Activated naive CD4-positive, alpha-beta T cell treated with anti-CD3 and anti-CD28 coated beads, Interleukin-2, amount 50 U/mL, for 72 hours (primary cell): Measurements from ENCODE around the gene DCDC2. TPM values are rescaled to one million over a fixed set of nuclear protein-coding genes. Genes with fewer than 3 reads are reported as not detected.
"Not testable (repeated sequence)": the region's sequence is repeated elsewhere in the genome, so short reads cannot be mapped to it uniquely, and the experiment has no call there.

Experiments
- ATAC-seq, 2 donors: fragments of 150-1000 bp; cut with Tn5 transposase; 2 replicates each; pipeline ENCODE4 v1.10.0; 2021; ENCODE audit warnings: mild to moderate bottlenecking in 2 of 2, moderate library complexity in 2 of 2
- DNase-seq, 2 donors: peaks; one replicate each; pipeline ENCODE4 v3.0.0; 2021 to 2022; ENCODE audit warnings: low spot score in 2 of 2
- H3K27ac Mint-ChIP-seq, 2 donors: one replicate each; pipeline ENCODE4 v1.8.0; 2022; ENCODE audit warnings: mild to moderate bottlenecking in 2 of 2, mixed read lengths in 2 of 2
- H3K36me3 Mint-ChIP-seq, 2 donors: one replicate each; pipeline ENCODE4 v1.8.0; 2022; ENCODE audit warnings: mixed read lengths in 2 of 2
- H3K9me3 Mint-ChIP-seq, 2 donors: one replicate each; pipeline ENCODE4 v1.8.0; 2022; ENCODE audit warnings: mixed read lengths in 2 of 2
- total RNA-seq, 2 donors: library from RNA; stranded (reverse); gene quantifications; one replicate each; pipeline ENCODE4 v1.2.3, GENCODE V29; 2022

DCDC2 gene
- under 1 TPM; 0.08 to 0.18 TPM for total RNA-seq

GRCh38 chr6:24357336-24358218 is at the start of gene DCDC2:
Gene DCDC2, minus strand, starts transcription at chr6:24358059. Its CDS starts 309 bp downstream, at chr6:24357750.
- Mint-ChIP-seq H3K36me3 (no peaks in the 10 kb centered on the region), H3K9me3 (no peaks in the 10 kb centered on the region), H3K27ac (peak within 1 kb of the TSS in 1 of 2 donors; percentile 25)
- ATAC-seq: peak; percentile 6 to 30
- DNase-seq: peak; percentile 39 to 54

- ATAC-seq (no peak), DNase-seq (no peak)
- H3K27ac Mint-ChIP-seq: no peak overlapping the region
- H3K9me3 Mint-ChIP-seq: no peaks in the 10 kb centered on the region
- H3K36me3 Mint-ChIP-seq: peaks cover 5 to 14% of the 10 kb centered on the region in 2 donors
These were observed 47.4 kb upstream of the DCDC2 start for GRCh38 chr6:24405262-24405661.

GRCh38 chr6:24403501-24403824 is 45.6 kb upstream of the DCDC2 start:
- ATAC-seq (no peak), DNase-seq (no peak)
- no peaks in the 10 kb centered on the region for H3K9me3 Mint-ChIP-seq
- H3K27ac Mint-ChIP-seq: peak overlapping the region; percentile 71 to 83
- H3K36me3 Mint-ChIP-seq: peaks cover 11 to 14% of the 10 kb centered on the region in 2 donors

- DNase-seq: peak; percentile 73 to 89
- Mint-ChIP-seq H3K9me3 (no peaks in the 10 kb centered on the region), H3K27ac (peak within 1 kb of the TSS; percentile 71 to 83), H3K36me3 (peaks cover 11 to 14% of the 10 kb centered on the region in 2 donors)
- peak; percentile 96 to 98 for ATAC-seq
These were observed 45.0 kb upstream of the DCDC2 start, which contains the start of gene MRS2 for GRCh38 chr6:24402697-24403500. Gene MRS2, plus strand, starts transcription at chr6:24402936. Its CDS starts 111 bp downstream, at chr6:24403047.

GRCh38 chr6:24401458-24401857 is 43.6 kb upstream of the DCDC2 start:
- no peak for ATAC-seq
- H3K27ac Mint-ChIP-seq: no peak overlapping the region
- H3K9me3 Mint-ChIP-seq: no peaks in the 10 kb centered on the region
- peaks cover 11 to 18% of the 10 kb centered on the region in 2 donors for H3K36me3 Mint-ChIP-seq
- no peak for DNase-seq

- not testable (repeated sequence) for DNase-seq, ATAC-seq, H3K9me3 Mint-ChIP-seq, H3K27ac Mint-ChIP-seq
- peaks cover 11 to 18% of the 10 kb centered on the region in 2 donors for H3K36me3 Mint-ChIP-seq
These were observed 42.5 kb upstream of the DCDC2 start for GRCh38 chr6:24400045-24401039.

- DNase-seq: no peak
- no peak for ATAC-seq
- peaks cover 6 to 7% of the 10 kb centered on the region in 2 donors for H3K36me3 Mint-ChIP-seq
- H3K27ac Mint-ChIP-seq: no peak overlapping the region
- H3K9me3 Mint-ChIP-seq: no peaks in the 10 kb centered on the region
These were observed 39.8 kb upstream of the DCDC2 start for GRCh38 chr6:24397631-24398030.

- no peak for DNase-seq
- ATAC-seq: no peak
- H3K9me3 Mint-ChIP-seq: no peaks in the 10 kb centered on the region
- peaks cover 6 to 7% of the 10 kb centered on the region in 2 donors for H3K36me3 Mint-ChIP-seq
- H3K27ac Mint-ChIP-seq: no peak overlapping the region
These were observed 39.0 kb upstream of the DCDC2 start for GRCh38 chr6:24396824-24397223.

GRCh38 chr6:24394780-24395437 is 37.0 kb upstream of the DCDC2 start:
- no peaks in the 10 kb centered on the region for H3K9me3 Mint-ChIP-seq
- H3K27ac Mint-ChIP-seq: no peak overlapping the region
- no peak for ATAC-seq
- H3K36me3 Mint-ChIP-seq: peaks cover 6 to 7% of the 10 kb centered on the region in 2 donors
- DNase-seq: no peak

- Mint-ChIP-seq H3K27ac (no peak overlapping the region), H3K9me3 (no peaks in the 10 kb centered on the region), H3K36me3 (peaks cover under 1 to 7% of the 10 kb centered on the region in 2 donors)
- no peak for ATAC-seq
- no peak for DNase-seq
These were observed 36.4 kb upstream of the DCDC2 start for GRCh38 chr6:24394061-24394779.

- Mint-ChIP-seq H3K27ac (no peak overlapping the region), H3K9me3 (no peaks in the 10 kb centered on the region), H3K36me3 (peaks cover 0 to 7% of the 10 kb centered on the region in 2 donors)
- ATAC-seq (peak in 1 of 2 donors; percentile 75), DNase-seq (no peak)
These were observed 34.0 kb upstream of the DCDC2 start for GRCh38 chr6:24391756-24392405.

GRCh38 chr6:24391208-24391607 is 33.3 kb upstream of the DCDC2 start:
- Mint-ChIP-seq H3K36me3 (peaks cover 0 to under 1% of the 10 kb centered on the region in 2 donors), H3K27ac (no peak overlapping the region), H3K9me3 (no peaks in the 10 kb centered on the region)
- ATAC-seq: no peak
- DNase-seq: no peak

GRCh38 chr6:24387818-24388217 is 30.0 kb upstream of the DCDC2 start:
- ATAC-seq (no peak), DNase-seq (no peak)
- no peak overlapping the region for H3K27ac Mint-ChIP-seq
- no peaks in the 10 kb centered on the region for H3K9me3 Mint-ChIP-seq
- H3K36me3 Mint-ChIP-seq: no peaks in the 10 kb centered on the region

GRCh38 chr6:24385536-24386269 is 27.8 kb upstream of the DCDC2 start:
- Mint-ChIP-seq H3K9me3 (no peaks in the 10 kb centered on the region), H3K36me3 (no peaks in the 10 kb centered on the region), H3K27ac (no peak overlapping the region)
- ATAC-seq (no peak), DNase-seq (no peak)
